ENCODE data around the gene ACER1. TPM values are rescaled to one million over a fixed set of nuclear protein-coding genes. Genes with fewer than 3 reads are reported as not detected.
A peak's percentile ranks its signal among the peaks of the same experiment; 100 is the strongest.
"Not testable (repeated sequence)": the region's sequence is repeated elsewhere in the genome, so short reads cannot be mapped to it uniquely, and the experiment has no call there.

Gene ACER1
- total RNA-seq, 8 experiments from 2014 or later, result 0.21 to 0.38 TPM; not detected in 6

DNA sequence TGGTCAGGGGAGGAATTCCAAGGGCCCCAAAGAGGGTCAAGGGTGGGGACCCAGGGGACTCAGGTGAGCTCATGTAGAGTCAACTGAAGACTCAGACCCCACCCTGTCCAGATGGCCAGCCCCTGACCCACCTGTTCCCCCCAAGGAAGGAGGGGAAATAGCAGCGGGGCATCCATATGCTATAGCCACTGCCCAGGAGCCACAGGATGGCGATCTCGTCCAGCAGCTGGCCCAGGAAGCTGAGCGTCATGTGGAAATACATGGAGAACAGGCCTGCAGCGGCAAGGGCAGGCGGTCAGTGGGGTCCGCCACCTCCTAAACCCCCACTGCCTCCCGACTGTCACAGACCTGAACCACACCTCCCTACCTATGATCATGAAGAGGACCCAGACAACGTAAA lies 21.4 kb downstream of the ACER1 start:
- ATAC-seq (replicated peaks in 6 of 8), result peak in 2 of 8 experiments; percentile 29 to 42
- Histone ChIP-seq H3K4me3 (no peak overlapping the region), H3K27ac (no peak overlapping the region), H3K4me1 (replicated peaks in 1 of 2) (no peaks in the 10 kb centered on the region)
- WGBS, 10 experiments, result 48 to 100% (median 71%) methylated on average over 1 to 4 of the region's 9 CpGs; no CpG with 5 or more reads in 5 of the 10 experiments
- in situ Hi-C loops (cut with MboI; ENCODE audit: low pct_unique_long_range_greater_than_20kb in 2 of 9, low sequenced_read_pairs in 9 of 9, unreplicated experiment in 9 of 9), result no loop called here

DNA sequence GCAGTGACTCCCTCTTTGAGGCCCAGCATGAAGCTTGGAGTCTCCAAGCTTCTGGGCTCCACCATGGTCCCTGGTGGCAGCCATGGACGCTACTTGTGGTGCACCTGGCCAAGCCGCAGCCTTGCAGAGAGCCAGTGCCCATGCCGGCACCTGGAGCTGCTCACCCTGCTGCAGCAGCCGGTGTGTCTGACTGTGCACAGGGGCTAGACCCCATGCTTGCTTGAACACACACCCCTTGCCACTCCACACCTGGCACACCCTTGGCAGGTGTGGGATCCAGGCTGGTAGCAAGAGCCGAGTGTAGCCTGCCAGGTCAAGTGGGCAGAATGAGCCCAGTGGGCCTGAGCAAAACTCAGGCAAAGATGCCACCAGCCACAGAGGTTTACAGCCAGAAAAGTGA lies 35.0 kb downstream of the ACER1 start:
- 20 to 100% (median 50%) methylated on average over 1 of the region's 5 CpGs; no CpG with 5 or more reads in 5 of the 10 experiments for WGBS, 10 experiments
- in situ Hi-C loops (cut with MboI; ENCODE audit: low pct_unique_long_range_greater_than_20kb in 2 of 9, low sequenced_read_pairs in 9 of 9, unreplicated experiment in 9 of 9), result no loop called here
- no peak overlapping the region for H3K4me3 ChIP-seq
- no peak overlapping the region for H3K27ac ChIP-seq
- ATAC-seq (replicated peaks in 6 of 8), result no peak
- H3K4me1 ChIP-seq (replicated peaks in 1 of 2), result no peaks in the 10 kb centered on the region

DNA sequence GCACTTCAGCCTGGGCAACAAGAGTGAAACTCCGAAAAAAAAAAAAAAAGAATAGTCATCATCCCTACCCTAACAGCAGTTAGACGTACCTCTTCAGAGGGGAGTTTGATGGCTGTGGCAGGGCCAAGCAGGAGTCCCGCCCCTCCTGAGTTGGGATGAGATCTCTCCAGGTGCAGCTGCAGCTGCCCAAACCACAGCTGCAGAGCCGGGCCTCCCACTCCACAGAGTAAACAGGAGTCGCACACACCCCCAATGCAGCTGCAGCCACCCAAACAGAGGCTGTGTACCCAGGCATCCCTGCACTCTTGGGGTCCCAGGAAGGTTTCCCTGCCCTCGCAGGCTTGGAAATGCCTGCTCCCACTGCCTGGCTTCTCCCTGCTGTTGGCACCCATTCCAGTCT lies 36.2 kb downstream of the ACER1 start:
- 20 to 82% (median 64%) methylated on average over 1 to 2 of the region's 6 CpGs; no CpG with 5 or more reads in 3 of the 10 experiments for WGBS, 10 experiments
- H3K4me1 ChIP-seq (replicated peaks in 1 of 2), result no peaks in the 10 kb centered on the region
- in situ Hi-C loops (cut with MboI; ENCODE audit: low pct_unique_long_range_greater_than_20kb in 2 of 9, low sequenced_read_pairs in 9 of 9, unreplicated experiment in 9 of 9), result no loop called here
- no peak overlapping the region for H3K27ac ChIP-seq
- H3K4me3 ChIP-seq, result no peak overlapping the region
- ATAC-seq (replicated peaks in 6 of 8), result no peak

DNA sequence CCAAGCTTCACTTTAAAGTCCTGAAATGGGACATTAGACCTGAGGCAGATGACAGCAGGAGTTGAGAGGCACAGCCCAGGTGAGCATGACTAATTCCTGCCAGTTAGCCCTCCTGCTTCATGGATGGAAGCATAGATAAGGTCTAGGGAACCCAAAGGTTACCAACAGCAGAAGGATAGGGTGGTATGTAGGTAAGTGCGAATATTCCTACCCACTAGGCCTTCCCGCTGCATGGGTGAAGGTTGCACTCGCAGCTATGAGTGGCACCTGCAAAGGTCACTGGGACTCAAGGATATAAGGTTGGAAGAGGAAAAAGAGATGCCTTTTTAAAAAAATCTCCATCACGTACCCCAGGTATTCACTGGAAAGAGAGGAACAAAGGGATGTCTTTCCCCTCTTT lies 41.4 kb downstream of the ACER1 start:
- WGBS, 10 experiments, result 29 to 100% (median 50%) methylated on average over 1 to 4 of the region's 4 CpGs; no CpG with 5 or more reads in 3 of the 10 experiments
- H3K4me3 ChIP-seq, result no peak overlapping the region
- H3K4me1 ChIP-seq (replicated peaks in 1 of 2), result no peaks in the 10 kb centered on the region
- H3K27ac ChIP-seq, result no peak overlapping the region
- in situ Hi-C loops (cut with MboI; ENCODE audit: low pct_unique_long_range_greater_than_20kb in 2 of 9, low sequenced_read_pairs in 9 of 9, unreplicated experiment in 9 of 9), result no loop called here
- ATAC-seq (replicated peaks in 6 of 8), result no peak

DNA sequence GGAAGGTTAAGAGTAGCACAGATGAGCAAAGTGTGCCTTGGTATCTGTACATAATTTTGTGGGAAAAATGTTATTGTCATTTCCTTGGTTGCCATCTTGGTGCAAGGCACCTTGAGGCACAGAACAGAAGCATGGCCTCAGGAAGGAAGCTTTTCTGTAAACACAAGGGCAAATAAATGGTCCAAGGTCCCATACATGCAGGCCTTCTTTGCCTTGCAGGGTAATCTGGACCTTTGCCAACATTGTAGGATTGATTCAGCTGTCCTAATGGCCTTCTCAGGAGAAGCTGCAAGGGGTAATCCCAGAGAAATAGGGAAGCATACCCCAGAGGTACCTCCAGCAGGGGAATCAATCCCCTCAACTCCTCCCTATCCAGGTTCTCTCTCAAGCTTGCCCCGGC lies 44.7 kb downstream of the ACER1 start:
- no peak for ATAC-seq (replicated peaks in 6 of 8)
- Histone ChIP-seq H3K4me3 (no peak overlapping the region), H3K27ac (no peak overlapping the region), H3K4me1 (replicated peaks in 1 of 2) (no peaks in the 10 kb centered on the region)
- in situ Hi-C loops (cut with MboI; ENCODE audit: low pct_unique_long_range_greater_than_20kb in 2 of 9, low sequenced_read_pairs in 9 of 9, unreplicated experiment in 9 of 9), result no loop called here
- 67 to 80% (median 75%) methylated on average over 1 of the region's 1 CpG; no CpG with 5 or more reads in 7 of the 10 experiments for WGBS, 10 experiments

DNA sequence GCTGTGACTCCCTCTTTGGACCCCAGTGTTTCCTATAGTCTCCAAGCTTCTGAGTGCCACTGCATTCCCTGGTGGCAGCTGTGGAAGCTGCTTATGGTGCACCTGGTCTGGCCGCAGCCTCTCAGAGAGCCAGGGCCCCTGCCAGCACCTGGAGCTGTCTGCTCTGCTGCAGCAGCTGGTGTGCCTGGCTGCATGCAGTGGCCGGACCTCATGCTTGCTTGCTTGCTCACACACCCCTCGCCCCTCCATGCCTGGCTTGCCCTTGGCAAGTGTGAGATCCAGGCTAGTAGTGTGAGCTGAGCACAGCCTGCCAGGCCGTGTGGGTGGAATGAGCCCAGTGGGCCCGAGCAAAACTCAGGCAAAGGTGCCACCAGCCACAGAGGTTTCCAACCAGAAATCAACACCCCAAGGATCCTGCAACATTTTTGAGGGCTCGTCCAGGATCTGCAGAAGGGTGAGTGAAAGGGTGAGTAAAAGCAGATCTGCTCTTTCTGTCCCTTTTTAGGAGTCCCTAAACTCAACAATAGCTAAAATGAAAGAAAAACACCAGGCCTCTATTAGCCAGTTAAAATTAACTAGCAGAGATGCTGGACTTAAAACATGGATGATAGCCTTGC lies 46.0 kb downstream of the ACER1 start:
- Histone ChIP-seq H3K27ac (no peak overlapping the region), H3K4me1 (replicated peaks in 1 of 2) (no peaks in the 10 kb centered on the region), H3K4me3 (no peak overlapping the region)
- in situ Hi-C loops (cut with MboI; ENCODE audit: low pct_unique_long_range_greater_than_20kb in 2 of 9, low sequenced_read_pairs in 9 of 9, unreplicated experiment in 9 of 9), result no loop called here
- 26 to 60% (median 33%) methylated on average over 1 to 2 of the region's 6 CpGs; no CpG with 5 or more reads in 5 of the 10 experiments for WGBS, 10 experiments
- no peak for ATAC-seq (replicated peaks in 6 of 8)

DNA sequence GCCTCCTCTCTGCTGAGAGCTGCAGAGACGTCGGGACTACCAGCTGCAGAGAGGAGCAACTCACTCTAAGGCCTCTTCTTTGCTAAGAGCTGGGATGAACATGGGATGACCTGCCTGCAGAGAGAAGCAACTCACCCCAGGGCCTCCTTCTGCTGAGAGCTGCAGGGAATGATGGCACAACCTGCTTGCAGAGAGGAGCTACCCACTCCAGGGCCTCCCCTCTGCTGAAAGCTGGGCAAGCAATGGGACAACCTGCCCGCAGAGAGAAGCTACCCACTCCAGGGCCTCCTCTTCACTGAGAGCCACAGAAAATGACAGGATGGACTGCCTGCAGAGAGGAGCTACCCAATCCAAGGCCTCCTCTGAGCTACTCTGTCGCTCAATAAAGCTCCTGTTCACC lies 46.7 kb downstream of the ACER1 start:
- in situ Hi-C loops (cut with MboI; ENCODE audit: low pct_unique_long_range_greater_than_20kb in 2 of 9, low sequenced_read_pairs in 9 of 9, unreplicated experiment in 9 of 9), result no loop called here
- no peaks in the 10 kb centered on the region for H3K4me1 ChIP-seq (replicated peaks in 1 of 2)
- H3K27ac ChIP-seq, result no peak overlapping the region
- no peak overlapping the region for H3K4me3 ChIP-seq
- ATAC-seq (replicated peaks in 6 of 8), result no peak
- WGBS, 10 experiments, result 0 to 83% (median 13%) methylated on average over 1 to 3 of the region's 4 CpGs; no CpG with 5 or more reads in 3 of the 10 experiments

DNA sequence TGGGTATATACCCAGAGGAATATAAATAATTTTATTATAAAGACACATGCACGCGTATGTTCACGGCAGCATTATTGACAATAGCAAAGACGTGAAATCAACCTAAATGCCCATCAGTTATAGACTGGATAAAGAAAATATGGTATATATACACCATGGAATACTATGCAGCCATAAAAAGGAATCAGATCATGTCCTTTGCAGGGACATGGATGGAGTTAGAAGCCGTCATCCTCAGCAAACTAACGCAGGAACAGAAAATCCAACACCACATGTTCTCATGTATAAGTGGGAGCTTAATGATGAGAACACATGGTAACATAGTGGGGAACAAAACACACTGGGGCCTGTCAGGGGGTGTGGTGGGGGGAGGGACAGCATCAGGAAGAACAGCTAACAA lies 51.0 kb downstream of the ACER1 start:
- H3K4me1 ChIP-seq (replicated peaks in 1 of 2), result peaks cover 14 to 15% of the 10 kb centered on the region in 2 donors
- H3K27ac ChIP-seq; H3K4me3 ChIP-seq; in situ Hi-C loops (cut with MboI; ENCODE audit: low pct_unique_long_range_greater_than_20kb in 2 of 9, low sequenced_read_pairs in 9 of 9, unreplicated experiment in 9 of 9); ATAC-seq (replicated peaks in 6 of 8): not testable (repeated sequence)
- WGBS, 10 experiments, result 57 to 92% (median 81%) methylated on average over 4 to 5 of the region's 6 CpGs; no CpG with 5 or more reads in 2 of the 10 experiments

DNA sequence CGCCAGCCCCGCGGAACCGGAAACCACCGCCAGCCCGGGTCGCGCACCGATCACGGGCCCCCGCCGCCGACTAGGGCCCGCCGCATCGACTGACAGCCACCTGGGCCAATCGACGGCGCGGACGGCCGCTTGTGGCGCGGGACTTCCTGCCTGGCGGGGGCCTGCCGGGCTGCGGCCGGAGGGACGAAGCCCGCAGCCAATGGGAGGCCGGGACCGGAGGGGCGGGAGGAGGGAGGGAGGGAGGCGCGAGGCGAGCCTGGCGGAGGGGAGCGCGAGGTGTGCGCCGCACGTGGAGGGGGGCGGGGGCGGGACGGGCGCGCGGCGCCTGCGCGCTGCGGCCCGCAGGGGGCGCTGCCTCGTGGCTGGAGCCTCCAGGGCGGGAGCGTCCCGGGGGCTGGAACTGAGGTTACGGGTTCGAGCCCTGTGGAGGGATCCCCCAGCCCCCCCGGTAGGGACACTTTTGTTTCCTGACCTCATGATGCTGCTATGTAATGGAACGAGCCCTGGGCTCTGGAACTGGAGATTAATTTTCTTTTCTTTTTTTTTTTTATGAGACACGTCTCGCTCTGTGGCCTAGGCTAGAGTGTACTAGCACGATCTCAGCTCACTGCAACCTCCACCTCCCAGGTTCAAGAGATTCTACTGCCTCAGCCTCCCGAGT lies 53.4 kb downstream of the ACER1 start, which contains the start of gene MLLT1:
MLLT1 (minus strand) TSS at position 45 of the 661 bp plus-strand sequence. CDS start 191 bp downstream, outside the sequence.
- WGBS, 10 experiments, result 40 to 77% (median 40%) methylated on average over 1 to 3 of the region's 66 CpGs; no CpG with 5 or more reads in 7 of the 10 experiments
- H3K4me3 ChIP-seq, result peak within 1 kb of the TSS; percentile 53 to 100 (median 95)
- peaks cover 25% of the 10 kb centered on the region in 2 donors for H3K4me1 ChIP-seq (replicated peaks in 1 of 2)
- peak within 1 kb of the TSS; percentile 29 to 86 for H3K27ac ChIP-seq
- peak; percentile 93 to 99 (median 98) for ATAC-seq (replicated peaks in 6 of 8)
- in situ Hi-C loops (cut with MboI; ENCODE audit: low pct_unique_long_range_greater_than_20kb in 2 of 9, low sequenced_read_pairs in 9 of 9, unreplicated experiment in 9 of 9), result no loop called here

DNA sequence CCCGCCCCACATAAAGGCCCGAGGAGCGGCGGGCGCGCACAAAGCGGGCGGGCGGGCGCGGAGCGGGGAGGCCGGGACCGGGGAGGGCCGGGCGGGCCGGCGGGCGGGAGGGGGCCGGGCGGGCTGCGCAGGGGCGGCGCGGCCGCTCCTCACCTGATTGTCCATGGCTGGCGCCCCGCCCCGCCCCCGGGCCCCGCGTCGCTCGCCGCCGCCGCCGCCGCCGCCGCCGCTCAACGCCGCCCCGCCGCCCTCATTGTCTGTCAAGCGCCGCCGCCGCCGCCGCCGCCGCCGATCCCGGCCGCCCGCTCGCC lies 53.8 kb downstream of the ACER1 start:
- WGBS, 10 experiments, result no CpG with 5 or more reads among the region's 59 CpGs
- H3K4me1 ChIP-seq (replicated peaks in 1 of 2), result peaks cover 30% of the 10 kb centered on the region in 2 donors
- H3K27ac ChIP-seq, result peak overlapping the region; percentile 29 to 86
- ATAC-seq (replicated peaks in 6 of 8), result peak; percentile 21 to 62 (median 52)
- H3K4me3 ChIP-seq, result peak overlapping the region; percentile 53 to 100 (median 95)
- in situ Hi-C loops (cut with MboI; ENCODE audit: low pct_unique_long_range_greater_than_20kb in 2 of 9, low sequenced_read_pairs in 9 of 9, unreplicated experiment in 9 of 9), result no loop called here

DNA sequence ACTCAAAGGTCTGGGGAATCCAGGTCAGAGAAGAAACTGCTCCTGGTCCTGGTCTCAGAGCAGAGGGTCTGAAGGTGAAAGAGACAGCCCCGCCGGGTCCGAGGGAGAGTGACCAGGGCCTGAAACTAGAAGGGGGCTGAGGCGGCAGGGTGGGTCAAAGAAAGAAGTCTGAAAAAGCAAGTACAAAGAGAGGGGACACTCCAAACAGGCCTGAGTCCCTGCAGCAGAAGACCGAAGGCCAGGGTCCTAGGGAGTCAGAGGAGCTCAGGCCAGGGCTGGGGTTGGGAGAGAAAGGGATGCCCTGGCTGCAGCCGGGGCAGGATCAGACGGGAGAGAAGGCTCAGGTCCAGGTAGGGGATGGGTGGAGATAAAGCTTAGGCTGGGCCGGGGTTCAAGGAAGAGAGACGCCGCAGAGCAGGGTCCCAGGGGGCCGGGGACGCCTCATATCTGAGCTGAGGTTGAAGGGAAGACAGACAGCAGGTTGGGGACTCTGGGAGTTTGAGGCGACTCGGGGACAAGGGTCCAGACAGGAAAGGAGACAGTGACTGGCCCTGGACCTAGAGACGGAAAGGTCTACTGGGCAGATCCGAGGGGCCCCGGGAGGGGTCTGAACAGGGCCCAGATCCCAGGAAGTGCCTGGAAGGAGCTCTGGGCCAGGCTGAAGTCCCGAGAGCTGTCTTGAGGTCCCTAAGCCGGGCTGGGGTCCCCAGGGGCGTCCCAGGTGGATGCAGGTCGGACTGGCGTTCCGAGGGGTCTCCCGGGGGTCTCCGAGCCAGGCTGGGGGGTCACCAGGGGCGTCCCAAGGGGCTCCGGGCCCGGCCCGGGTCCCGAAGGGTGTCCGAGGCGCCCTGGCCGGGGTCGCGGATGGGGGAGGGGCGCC lies 54.4 kb downstream of the ACER1 start:
- peak overlapping the region; percentile 29 to 86 for H3K27ac ChIP-seq
- peak in 4 of 8 experiments; percentile 1 to 3 (median 2) for ATAC-seq (replicated peaks in 6 of 8)
- peaks cover 36% of the 10 kb centered on the region in 2 donors for H3K4me1 ChIP-seq (replicated peaks in 1 of 2)
- in situ Hi-C loops (cut with MboI; ENCODE audit: low pct_unique_long_range_greater_than_20kb in 2 of 9, low sequenced_read_pairs in 9 of 9, unreplicated experiment in 9 of 9), result no loop called here
- H3K4me3 ChIP-seq, result peak overlapping the region; percentile 53 to 100 (median 95)
- 0 to 36% (median 15%) methylated on average over 1 to 6 of the region's 36 CpGs; no CpG with 5 or more reads in 6 of the 10 experiments for WGBS, 10 experiments

DNA sequence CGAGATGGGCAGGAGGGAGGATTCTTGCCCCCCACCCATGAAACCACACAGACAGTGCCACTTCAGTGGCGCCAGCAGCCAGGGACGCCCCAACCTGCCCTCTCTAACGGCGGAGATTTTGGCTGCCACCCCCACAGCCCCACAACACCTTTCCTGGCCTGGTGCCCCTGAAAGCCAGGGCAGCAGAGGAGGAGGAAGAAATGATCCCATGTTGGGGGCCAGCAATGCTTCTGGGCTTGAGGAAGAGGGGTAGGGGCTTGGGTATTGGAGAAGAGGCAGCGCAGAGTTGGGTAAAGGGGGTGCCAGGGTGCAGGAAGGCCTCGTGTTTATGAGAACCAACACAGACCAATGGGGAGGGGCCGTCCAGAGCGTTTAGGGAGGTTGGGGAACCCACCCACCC lies 55.4 kb downstream of the ACER1 start:
- in situ Hi-C loops (cut with MboI; ENCODE audit: low pct_unique_long_range_greater_than_20kb in 2 of 9, low sequenced_read_pairs in 9 of 9, unreplicated experiment in 9 of 9), result no loop called here
- no peak for ATAC-seq (replicated peaks in 6 of 8)
- WGBS, 10 experiments, result 47 to 83% (median 58%) methylated on average over 1 to 5 of the region's 9 CpGs; no CpG with 5 or more reads in 3 of the 10 experiments
- Histone ChIP-seq H3K4me1 (replicated peaks in 1 of 2) (peaks cover 45% of the 10 kb centered on the region in 2 donors), H3K4me3 (peak overlapping the region in 4 of 5 donors; percentile 53 to 100 (median 90)), H3K27ac (no peak overlapping the region)

DNA sequence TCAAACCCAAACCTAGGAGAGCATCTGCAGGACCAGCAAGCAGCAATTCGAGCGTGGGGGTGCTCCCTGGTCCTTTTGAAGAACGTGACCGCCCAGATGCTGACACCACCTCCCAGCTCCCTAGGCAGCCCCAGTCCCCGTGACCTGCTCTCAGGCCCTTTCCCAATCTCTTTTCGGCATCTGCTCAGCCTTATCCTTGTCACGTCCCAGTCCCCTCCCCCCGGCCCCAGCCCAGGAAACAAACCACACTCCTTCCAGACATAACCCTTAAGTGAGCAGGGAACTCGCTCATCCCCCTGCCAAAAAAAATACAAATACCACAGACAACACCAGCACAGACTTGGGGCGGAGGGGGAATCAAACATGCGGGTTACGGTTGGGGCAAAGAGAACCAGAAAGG lies 57.0 kb downstream of the ACER1 start:
- ATAC-seq (replicated peaks in 6 of 8), result no peak

More for the DNA sequence above, 57.0 kb downstream of the ACER1 start:
- H3K4me3 ChIP-seq, result no peak overlapping the region
- 4 to 100% (median 46%) methylated on average over 1 to 6 of the region's 12 CpGs; no CpG with 5 or more reads in 3 of the 10 experiments for WGBS, 10 experiments
- in situ Hi-C loops (cut with MboI; ENCODE audit: low pct_unique_long_range_greater_than_20kb in 2 of 9, low sequenced_read_pairs in 9 of 9, unreplicated experiment in 9 of 9), result no loop called here
- H3K27ac ChIP-seq, result no peak overlapping the region
- H3K4me1 ChIP-seq (replicated peaks in 1 of 2), result peaks cover 61% of the 10 kb centered on the region in 2 donors
